ENCODE measurements around the gene CFAP298.
"Not testable (repeated sequence)": the region's sequence is repeated elsewhere in the genome, so short reads cannot be mapped to it uniquely, and the experiment has no call there.

Gene CFAP298

DNA sequence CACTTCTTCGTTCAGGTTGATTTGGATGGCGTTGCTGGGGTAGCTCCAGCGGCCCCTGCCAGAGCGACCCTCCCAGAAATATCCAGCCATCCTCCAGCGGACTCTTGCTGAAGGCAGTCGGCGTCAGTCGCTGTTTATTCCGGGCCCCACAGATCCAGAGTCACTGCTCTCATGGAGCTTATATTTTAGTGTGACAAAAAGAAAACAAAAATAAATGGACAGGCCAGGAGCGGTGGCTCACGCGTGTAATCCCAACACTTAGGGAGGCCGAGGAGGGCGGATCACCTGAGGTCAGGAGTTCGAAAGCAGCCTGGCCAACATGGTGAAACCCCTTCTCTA is 791 bp upstream of the CFAP298 start:
- Histone ChIP-seq H2AK5ac (ENCODE audit: low read depth, low read length) (no peak overlapping the region), H3K14ac (ENCODE audit: low read length) (peak overlapping the region; percentile 75), H2BK5ac (ENCODE audit: low read length) (peak overlapping the region; percentile 100), H2BK12ac (ENCODE audit: low read length) (no peak overlapping the region), H3K4me3 (ENCODE audit: low read length in 2 of 2) (peak overlapping the region; percentile 74 to 94), H2BK15ac (ENCODE audit: low read length) (no peak overlapping the region), H3K9ac (ENCODE audit: low read depth, low read length, poor library complexity) (peak overlapping the region; percentile 99), H2BK120ac (ENCODE audit: low read depth, low read length) (no peak overlapping the region), H3K27ac (replicated peaks; ENCODE audit: low read length) (peak overlapping the region; percentile 92), H2AFZ (ENCODE audit: low read length) (peak overlapping the region; percentile 98), H3K9me3 (replicated peaks in 1 of 2; ENCODE audit: control insufficient read depth in 2 of 2, insufficient read depth in 1 of 2, low read depth in 1 of 2, low read length in 2 of 2) (no peaks in the 10 kb centered on the region), H3K79me1 (ENCODE audit: low read depth, low read length) (peaks cover 4% of the 10 kb centered on the region), H3K23ac (ENCODE audit: low read depth, low read length, poor library complexity) (peak overlapping the region; percentile 98), H3K4ac (ENCODE audit: low read length) (no peak overlapping the region), H3K27me3 (ENCODE audit: control insufficient read depth in 3 of 3, insufficient read depth in 3 of 3, low read depth in 1 of 3, low read length in 3 of 3) (no peaks in the 10 kb centered on the region), H3K36me3 (replicated peaks in 1 of 2; ENCODE audit: control insufficient read depth in 2 of 2, insufficient read depth in 2 of 2, low read length in 2 of 2) (peaks cover 2 to 21% of the 10 kb centered on the region in 2 donors), H3K4me2 (ENCODE audit: insufficient read depth, low read length, poor library complexity, severe bottlenecking) (peak overlapping the region; percentile 97), H4K91ac (ENCODE audit: low read depth, low read length, poor library complexity) (no peak overlapping the region), H3K18ac (ENCODE audit: low read length) (peak overlapping the region; percentile 98), H3K4me1 (ENCODE audit: control insufficient read depth in 2 of 2, insufficient read depth in 1 of 2, low read depth in 1 of 2, low read length in 2 of 2) (peaks cover 0 to 6% of the 10 kb centered on the region in 2 donors), H4K8ac (ENCODE audit: low read depth, low read length) (no peak overlapping the region)
- no CpG with 5 or more reads among the region's 15 CpGs for WGBS, 2 donors (ENCODE audit: extremely low coverage in 2 of 2, insufficient read length in 2 of 2, insufficient replicate concordance in 1 of 2)
- DNase-seq (ENCODE audit: low spot score), result no peak

DNA sequence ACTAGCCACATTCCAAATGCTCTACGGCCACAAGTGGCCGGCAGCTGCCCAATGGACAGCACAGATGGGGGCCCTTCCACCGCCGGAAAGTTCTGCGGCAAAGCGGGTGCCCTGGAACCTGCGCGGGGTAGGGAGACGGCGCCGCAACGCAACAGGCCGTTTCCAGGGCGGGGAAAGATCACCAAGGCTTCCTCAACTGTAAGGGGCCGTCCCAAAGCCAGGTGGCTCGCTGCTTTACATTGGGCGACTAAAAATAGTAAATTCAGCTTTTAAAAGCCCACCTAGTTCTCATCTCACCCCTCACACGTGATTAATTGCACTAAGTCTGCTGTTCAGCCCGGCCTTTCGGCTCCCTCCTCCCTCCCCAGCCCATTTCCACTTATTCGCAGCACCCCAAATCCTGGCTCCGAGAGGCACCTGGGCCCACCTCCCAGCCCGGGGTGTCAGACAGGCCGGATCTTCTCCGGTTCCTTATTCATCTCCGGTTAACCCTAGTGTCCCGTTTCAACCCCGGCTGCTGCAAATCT is 643 bp downstream of the CFAP298 start:
- no peak for DNase-seq (ENCODE audit: low spot score)
- H4K91ac ChIP-seq (ENCODE audit: low read depth, low read length, poor library complexity), result no peak overlapping the region
- no CpG with 5 or more reads among the region's 28 CpGs for WGBS, 2 donors (ENCODE audit: extremely low coverage in 2 of 2, insufficient read length in 2 of 2, insufficient replicate concordance in 1 of 2)

DNA sequence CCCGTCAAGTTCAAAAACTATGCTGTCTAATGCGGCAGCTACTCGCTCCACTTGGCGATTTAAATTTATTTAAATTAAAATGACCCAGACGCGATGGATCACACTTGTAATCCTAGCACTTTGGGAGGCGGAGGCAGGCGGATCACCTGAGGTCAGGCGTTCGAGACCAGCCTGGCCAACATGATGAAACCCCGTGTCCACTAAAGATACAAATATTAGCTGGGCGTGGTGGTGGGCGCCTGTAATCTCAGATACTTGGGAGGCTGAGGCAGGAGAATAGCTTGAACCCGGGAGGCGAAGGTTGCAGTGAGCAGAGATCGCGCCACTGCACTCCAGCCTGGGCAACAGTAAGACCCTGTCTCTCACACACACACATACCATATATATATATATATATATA is 1.2 kb downstream of the CFAP298 start:
- not testable (repeated sequence) for H3K4me2 ChIP-seq (ENCODE audit: insufficient read depth, low read length, poor library complexity, severe bottlenecking); DNase-seq (ENCODE audit: low spot score); H3K14ac ChIP-seq (ENCODE audit: low read length); H4K91ac ChIP-seq (ENCODE audit: low read depth, low read length, poor library complexity); H3K27ac ChIP-seq (replicated peaks; ENCODE audit: low read length); H3K18ac ChIP-seq (ENCODE audit: low read length); H3K4ac ChIP-seq (ENCODE audit: low read length); H3K27me3 ChIP-seq (ENCODE audit: control insufficient read depth in 3 of 3, insufficient read depth in 3 of 3, low read depth in 1 of 3, low read length in 3 of 3); H4K8ac ChIP-seq (ENCODE audit: low read depth, low read length); H2AFZ ChIP-seq (ENCODE audit: low read length); H3K23ac ChIP-seq (ENCODE audit: low read depth, low read length, poor library complexity); H3K9ac ChIP-seq (ENCODE audit: low read depth, low read length, poor library complexity); H3K79me1 ChIP-seq (ENCODE audit: low read depth, low read length); H2BK15ac ChIP-seq (ENCODE audit: low read length); H3K9me3 ChIP-seq (replicated peaks in 1 of 2; ENCODE audit: control insufficient read depth in 2 of 2, insufficient read depth in 1 of 2, low read depth in 1 of 2, low read length in 2 of 2); H3K4me1 ChIP-seq (ENCODE audit: control insufficient read depth in 2 of 2, insufficient read depth in 1 of 2, low read depth in 1 of 2, low read length in 2 of 2); H2AK5ac ChIP-seq (ENCODE audit: low read depth, low read length); H2BK5ac ChIP-seq (ENCODE audit: low read length); H2BK12ac ChIP-seq (ENCODE audit: low read length); H2BK120ac ChIP-seq (ENCODE audit: low read depth, low read length)
- Histone ChIP-seq H3K36me3 (replicated peaks in 1 of 2; ENCODE audit: control insufficient read depth in 2 of 2, insufficient read depth in 2 of 2, low read length in 2 of 2) (peaks cover 11 to 38% of the 10 kb centered on the region in 2 donors), H3K4me3 (ENCODE audit: low read length in 2 of 2) (peak overlapping the region in 1 of 2 donors; percentile 35)
- WGBS, 2 donors (ENCODE audit: extremely low coverage in 2 of 2, insufficient read length in 2 of 2, insufficient replicate concordance in 1 of 2), result no CpG with 5 or more reads among the region's 17 CpGs

More for the DNA sequence above, 643 bp downstream of the CFAP298 start:
- Histone ChIP-seq H3K23ac (ENCODE audit: low read depth, low read length, poor library complexity) (peak overlapping the region; percentile 98), H2AK5ac (ENCODE audit: low read depth, low read length) (peak overlapping the region; percentile 32), H3K79me1 (ENCODE audit: low read depth, low read length) (peaks cover 4% of the 10 kb centered on the region), H3K9ac (ENCODE audit: low read depth, low read length, poor library complexity) (peak overlapping the region; percentile 99), H2BK12ac (ENCODE audit: low read length) (no peak overlapping the region), H2BK15ac (ENCODE audit: low read length) (no peak overlapping the region), H3K4me2 (ENCODE audit: insufficient read depth, low read length, poor library complexity, severe bottlenecking) (peak overlapping the region; percentile 97), H3K27ac (replicated peaks; ENCODE audit: low read length) (no peak overlapping the region), H3K14ac (ENCODE audit: low read length) (peak overlapping the region; percentile 97), H3K4me3 (ENCODE audit: low read length in 2 of 2) (peak overlapping the region; percentile 74 to 94), H3K4me1 (ENCODE audit: control insufficient read depth in 2 of 2, insufficient read depth in 1 of 2, low read depth in 1 of 2, low read length in 2 of 2) (peaks cover 0 to 6% of the 10 kb centered on the region in 2 donors), H2BK120ac (ENCODE audit: low read depth, low read length) (peak overlapping the region; percentile 74), H3K4ac (ENCODE audit: low read length) (no peak overlapping the region), H2BK5ac (ENCODE audit: low read length) (peak overlapping the region; percentile 100), H3K18ac (ENCODE audit: low read length) (no peak overlapping the region), H3K36me3 (replicated peaks in 1 of 2; ENCODE audit: control insufficient read depth in 2 of 2, insufficient read depth in 2 of 2, low read length in 2 of 2) (peaks cover 5 to 32% of the 10 kb centered on the region in 2 donors), H2AFZ (ENCODE audit: low read length) (peak overlapping the region; percentile 98), H4K8ac (ENCODE audit: low read depth, low read length) (no peak overlapping the region), H3K9me3 (replicated peaks in 1 of 2; ENCODE audit: control insufficient read depth in 2 of 2, insufficient read depth in 1 of 2, low read depth in 1 of 2, low read length in 2 of 2) (no peaks in the 10 kb centered on the region), H3K27me3 (ENCODE audit: control insufficient read depth in 3 of 3, insufficient read depth in 3 of 3, low read depth in 1 of 3, low read length in 3 of 3) (no peaks in the 10 kb centered on the region)

DNA sequence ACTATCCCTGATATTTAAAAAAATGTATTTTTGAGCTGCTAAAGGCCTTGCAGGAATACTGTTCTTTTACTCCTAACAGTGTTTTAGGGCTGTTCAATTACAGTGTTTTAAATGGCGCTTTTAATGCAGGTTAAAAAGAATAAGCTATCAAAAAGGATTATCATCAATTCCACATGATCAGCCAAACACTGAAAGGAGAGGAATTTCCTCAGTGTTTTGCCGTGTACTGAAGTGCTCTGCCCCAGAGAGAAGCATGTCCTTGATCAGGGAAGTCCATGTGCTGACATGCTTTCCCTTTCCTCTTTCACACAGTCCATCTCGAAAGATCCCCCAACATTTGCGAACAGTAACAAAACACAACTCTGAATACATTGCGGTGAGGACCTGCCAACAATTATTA is 3.3 kb downstream of the CFAP298 start:
- WGBS, 2 donors (ENCODE audit: extremely low coverage in 2 of 2, insufficient read length in 2 of 2, insufficient replicate concordance in 1 of 2), result no CpG with 5 or more reads among the region's 5 CpGs
- Histone ChIP-seq H3K4me3 (ENCODE audit: low read length in 2 of 2) (no peak overlapping the region), H4K91ac (ENCODE audit: low read depth, low read length, poor library complexity) (no peak overlapping the region), H3K36me3 (replicated peaks in 1 of 2; ENCODE audit: control insufficient read depth in 2 of 2, insufficient read depth in 2 of 2, low read length in 2 of 2) (peaks cover 18 to 59% of the 10 kb centered on the region in 2 donors), H2BK5ac (ENCODE audit: low read length) (no peak overlapping the region), H3K9ac (ENCODE audit: low read depth, low read length, poor library complexity) (no peak overlapping the region), H3K9me3 (replicated peaks in 1 of 2; ENCODE audit: control insufficient read depth in 2 of 2, insufficient read depth in 1 of 2, low read depth in 1 of 2, low read length in 2 of 2) (no peaks in the 10 kb centered on the region), H3K4me1 (ENCODE audit: control insufficient read depth in 2 of 2, insufficient read depth in 1 of 2, low read depth in 1 of 2, low read length in 2 of 2) (peaks cover 3 to 6% of the 10 kb centered on the region in 2 donors), H2BK15ac (ENCODE audit: low read length) (no peak overlapping the region), H4K8ac (ENCODE audit: low read depth, low read length) (no peak overlapping the region), H3K4me2 (ENCODE audit: insufficient read depth, low read length, poor library complexity, severe bottlenecking) (no peak overlapping the region), H3K4ac (ENCODE audit: low read length) (no peak overlapping the region), H3K79me1 (ENCODE audit: low read depth, low read length) (peaks cover 4% of the 10 kb centered on the region), H2BK12ac (ENCODE audit: low read length) (no peak overlapping the region), H2BK120ac (ENCODE audit: low read depth, low read length) (no peak overlapping the region), H3K27ac (replicated peaks; ENCODE audit: low read length) (no peak overlapping the region), H2AFZ (ENCODE audit: low read length) (no peak overlapping the region), H3K18ac (ENCODE audit: low read length) (no peak overlapping the region), H3K27me3 (ENCODE audit: control insufficient read depth in 3 of 3, insufficient read depth in 3 of 3, low read depth in 1 of 3, low read length in 3 of 3) (no peaks in the 10 kb centered on the region), H3K14ac (ENCODE audit: low read length) (no peak overlapping the region), H3K23ac (ENCODE audit: low read depth, low read length, poor library complexity) (no peak overlapping the region), H2AK5ac (ENCODE audit: low read depth, low read length) (no peak overlapping the region)
- DNase-seq (ENCODE audit: low spot score), result no peak
